Right hindlimb (tissue), 1 donor: ENCODE measurements around the gene DBNL.

Source experiments
- DNase-seq: peaks from one replicate; pipeline ENCODE4 v3.0.0-alpha.2; 2018

The DBNL gene

GRCh38 chr7:44078521-44078920 lies 34.0 kb downstream of the DBNL start:
- DNase-seq: no peak

GRCh38 chr7:44079331-44080021 lies 35.0 kb downstream of the DBNL start:
- DNase-seq: no peak

- DNase-seq: no peak
Measured at GRCh38 chr7:44080118-44080517, 35.6 kb downstream of the DBNL start.

- DNase-seq: peak; percentile 61
Measured at GRCh38 chr7:44080686-44081265, 36.3 kb downstream of the DBNL start.

- no peak for DNase-seq
Measured at GRCh38 chr7:44081266-44081748, 36.8 kb downstream of the DBNL start.

GRCh38 chr7:44082541-44083207 lies 38.2 kb downstream of the DBNL start:
- DNase-seq: peak; percentile 100

GRCh38 chr7:44083796-44084195 lies 39.3 kb downstream of the DBNL start:
- no peak for DNase-seq

GRCh38 chr7:44084701-44085100 lies 40.2 kb downstream of the DBNL start:
- DNase-seq: no peak

GRCh38 chr7:44085546-44085945 lies 41.0 kb downstream of the DBNL start:
- DNase-seq: no peak

GRCh38 chr7:44086627-44087026 lies 42.1 kb downstream of the DBNL start:
- DNase-seq: no peak

GRCh38 chr7:44087911-44088838 lies 43.7 kb downstream of the DBNL start:
- DNase-seq: peak; percentile 58

GRCh38 chr7:44093102-44093641 lies 48.7 kb downstream of the DBNL start:
- no peak for DNase-seq

- DNase-seq: no peak
Measured at GRCh38 chr7:44094365-44094764, 49.9 kb downstream of the DBNL start.

- DNase-seq: no peak
Measured at GRCh38 chr7:44094883-44095592, 50.5 kb downstream of the DBNL start.

GRCh38 chr7:44095781-44096180 lies 51.3 kb downstream of the DBNL start:
- no peak for DNase-seq

- no peak for DNase-seq
Measured at GRCh38 chr7:44096326-44096881, 51.9 kb downstream of the DBNL start.

GRCh38 chr7:44097064-44097932 lies 52.8 kb downstream of the DBNL start:
- no peak for DNase-seq

GRCh38 chr7:44098092-44099068 lies 53.9 kb downstream of the DBNL start:
- DNase-seq: no peak

- DNase-seq: no peak
Measured at GRCh38 chr7:44099669-44100068, 55.2 kb downstream of the DBNL start.
